Upper lobe of left lung (tissue), 6 donors: ENCODE measurements around the gene SNAPC5. TPM values are rescaled to one million over a fixed set of nuclear protein-coding genes. Genes with fewer than 3 reads are reported as not detected.
"Not testable (repeated sequence)": the region's sequence is repeated elsewhere in the genome, so short reads cannot be mapped to it uniquely, and the experiment has no call there.

ENCODE experiments used
- ATAC-seq, 2 donors: fragments of 200-7000 bp; cut with Tn5 transposase; one replicate each; pipeline ENCODE4 v1.9.1; 2022; ENCODE audit warnings: mild to moderate bottlenecking in 2 of 2, moderate library complexity in 2 of 2; ENCODE audit not compliant: low FRiP score in 2 of 2
- DNase-seq, 2 donors: peaks; one replicate each; pipeline ENCODE4 v3.0.0-alpha.2; 2019 to 2020
- H3K27ac ChIP-seq, 4 donors: fragments of 200-600 bp; sonication (generic); one replicate each; pipeline ENCODE4 v1.5.1; 2016 to 2019
- H3K27me3 ChIP-seq, 4 donors: fragments of 200-600 bp; sonication (generic); one replicate each; pipeline ENCODE4 v1.5.1; 2017 to 2019
- H3K36me3 ChIP-seq, 4 donors: fragments of 200-600 bp; sonication (generic); one replicate each; pipeline ENCODE4 v1.5.1; 2016 to 2019
- H3K4me1 ChIP-seq, 4 donors: fragments of 200-600 bp; sonication (generic); one replicate each; pipeline ENCODE4 v1.5.1; 2018 to 2019
- H3K4me3 ChIP-seq, 4 donors: fragments of 200-600 bp; sonication (generic); one replicate each; pipeline ENCODE4 v1.5.1; 2017 to 2019; ENCODE audit warnings: mild to moderate bottlenecking in 2 of 4, moderate library complexity in 1 of 4
- H3K9me3 ChIP-seq, 4 donors: fragments of 200-600 bp; sonication (generic); one replicate each; pipeline ENCODE4 v1.5.1; 2018 to 2019
- EP300 ChIP-seq, 4 donors: sonication (generic); formaldehyde crosslinking; IDR thresholded peaks; one replicate each; pipeline ENCODE4 v1.5.1; 2017; ENCODE audit warnings: antibody characterized with exemption in 4 of 4, control low read depth in 2 of 4
- POLR2A ChIP-seq, 4 donors: fragments of 450-650 bp; IDR thresholded peaks; one replicate each; pipeline ENCODE4 v1.5.1; 2016 to 2017; ENCODE audit warnings: antibody characterized with exemption in 4 of 4, mild to moderate bottlenecking in 2 of 4
- POLR2AphosphoS5 ChIP-seq, 2 donors: sonication (generic); formaldehyde crosslinking; IDR thresholded peaks; one replicate each; pipeline ENCODE4 v1.5.1; 2017; ENCODE audit warnings: antibody characterized with exemption in 2 of 2
- WGBS, 2 donors: methylation state at CpG; one replicate each; pipeline ENCODE4 v1.1.5; 2017 to 2018; 5-methylcytosine and 5-hydroxymethylcytosine counted together
- total RNA-seq, 6 donors: library from RNA; depleted of rRNA in 4 of 6; stranded (reverse); fragments of >200 nt in 4 of 6; gene quantifications; one replicate each; pipeline versions ENCODE4 v1.1.0 to v1.2.1, GENCODE V29; 2016 to 2021
- TF ChIP-seq, protein P1 (sequence below), 6 experiments: fragments of 450-650 bp in 4 of 6; fragments of 200-600 bp in 2 of 6; sonication (generic) in 2 of 6; IDR thresholded peaks; one replicate each; pipeline ENCODE4 v1.5.1; 2016 to 2019; ENCODE audit warnings: antibody characterized with exemption in 6 of 6
- donor health status: DM: no; HTN: no; CAD: no; lungs with moderate emphysema.
- donor health status: DM: no; HTN: yes; CAD: no; lungs with severe emphysema.

SNAPC5 gene
- total RNA-seq, 6 donors from 2014 or later: 19.0 to 35.1 (median 25.5) TPM

DNA sequence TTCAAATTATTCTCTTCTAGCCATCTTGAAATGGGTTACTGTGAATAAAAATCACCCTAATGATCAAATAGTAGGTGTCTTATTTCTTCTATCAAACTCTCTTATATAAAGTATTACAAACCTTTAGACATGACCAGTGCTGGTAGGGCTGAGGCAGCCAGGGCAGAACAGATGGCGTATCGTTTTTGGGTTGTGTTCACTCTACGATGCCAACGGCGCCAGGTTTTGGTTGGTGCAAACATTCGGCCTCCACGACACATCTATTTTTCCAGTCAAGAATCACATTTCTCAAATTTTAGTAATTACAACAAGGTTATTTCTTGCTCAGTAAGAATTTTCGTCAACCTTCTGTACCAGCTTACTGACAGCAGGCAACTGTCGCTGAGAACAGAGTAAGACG, 4.9 kb upstream of the SNAPC5 start:
- peaks cover 33 to 56% (median 47%) of the 10 kb centered on the region in 4 donors for H3K36me3 ChIP-seq
- no peak overlapping the region for H3K27ac ChIP-seq
- no peaks in the 10 kb centered on the region for H3K27me3 ChIP-seq
- WGBS, 2 donors: 79% methylated on average over 10 of the region's 10 CpGs
- DNase-seq: no peak
- peak overlapping the region in 1 of 4 donors; percentile 79 for H3K4me3 ChIP-seq
- TF ChIP-seq POLR2A (IDR thresholded peaks at IDR 0.05): no peak
- TF ChIP-seq EP300 (IDR thresholded peaks at IDR 0.05): no peak
- no peak for TF ChIP-seq POLR2AphosphoS5 (IDR thresholded peaks at IDR 0.05)
- TF ChIP-seq, protein P1, sequence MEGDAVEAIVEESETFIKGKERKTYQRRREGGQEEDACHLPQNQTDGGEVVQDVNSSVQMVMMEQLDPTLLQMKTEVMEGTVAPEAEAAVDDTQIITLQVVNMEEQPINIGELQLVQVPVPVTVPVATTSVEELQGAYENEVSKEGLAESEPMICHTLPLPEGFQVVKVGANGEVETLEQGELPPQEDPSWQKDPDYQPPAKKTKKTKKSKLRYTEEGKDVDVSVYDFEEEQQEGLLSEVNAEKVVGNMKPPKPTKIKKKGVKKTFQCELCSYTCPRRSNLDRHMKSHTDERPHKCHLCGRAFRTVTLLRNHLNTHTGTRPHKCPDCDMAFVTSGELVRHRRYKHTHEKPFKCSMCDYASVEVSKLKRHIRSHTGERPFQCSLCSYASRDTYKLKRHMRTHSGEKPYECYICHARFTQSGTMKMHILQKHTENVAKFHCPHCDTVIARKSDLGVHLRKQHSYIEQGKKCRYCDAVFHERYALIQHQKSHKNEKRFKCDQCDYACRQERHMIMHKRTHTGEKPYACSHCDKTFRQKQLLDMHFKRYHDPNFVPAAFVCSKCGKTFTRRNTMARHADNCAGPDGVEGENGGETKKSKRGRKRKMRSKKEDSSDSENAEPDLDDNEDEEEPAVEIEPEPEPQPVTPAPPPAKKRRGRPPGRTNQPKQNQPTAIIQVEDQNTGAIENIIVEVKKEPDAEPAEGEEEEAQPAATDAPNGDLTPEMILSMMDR (IDR thresholded peaks at IDR 0.05): no peak
- peaks cover 20 to 45% (median 24%) of the 10 kb centered on the region in 4 donors for H3K4me1 ChIP-seq
- H3K9me3 ChIP-seq: no peaks in the 10 kb centered on the region
- no peak for ATAC-seq

DNA sequence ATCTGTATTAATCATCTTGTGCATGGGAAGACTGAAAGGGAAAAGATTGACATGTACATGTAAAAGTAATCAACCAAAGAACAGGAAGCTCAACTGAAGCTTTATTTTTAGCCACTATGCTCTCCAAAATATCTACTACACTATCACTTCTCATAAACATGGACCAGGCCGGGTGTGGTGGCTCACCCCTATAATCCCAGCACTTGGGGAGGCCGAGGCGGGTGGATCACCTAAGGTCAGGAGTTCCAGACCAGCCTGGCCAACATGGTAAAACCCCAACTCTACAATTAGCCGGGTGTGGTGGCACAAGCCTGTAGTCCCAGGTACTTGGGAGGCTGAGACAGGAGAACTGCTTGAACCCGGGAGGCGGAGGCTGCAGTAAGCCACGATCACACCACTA, 2.8 kb upstream of the SNAPC5 start:
- not testable (repeated sequence) for ATAC-seq, H3K4me3 ChIP-seq, H3K9me3 ChIP-seq, H3K27me3 ChIP-seq, DNase-seq, H3K27ac ChIP-seq
- Histone ChIP-seq H3K36me3 (peaks cover 33 to 60% (median 48%) of the 10 kb centered on the region in 4 donors), H3K4me1 (peaks cover 24 to 52% (median 29%) of the 10 kb centered on the region in 4 donors)
- WGBS, 2 donors: 85 to 92% methylated on average over 7 of the region's 7 CpGs

DNA sequence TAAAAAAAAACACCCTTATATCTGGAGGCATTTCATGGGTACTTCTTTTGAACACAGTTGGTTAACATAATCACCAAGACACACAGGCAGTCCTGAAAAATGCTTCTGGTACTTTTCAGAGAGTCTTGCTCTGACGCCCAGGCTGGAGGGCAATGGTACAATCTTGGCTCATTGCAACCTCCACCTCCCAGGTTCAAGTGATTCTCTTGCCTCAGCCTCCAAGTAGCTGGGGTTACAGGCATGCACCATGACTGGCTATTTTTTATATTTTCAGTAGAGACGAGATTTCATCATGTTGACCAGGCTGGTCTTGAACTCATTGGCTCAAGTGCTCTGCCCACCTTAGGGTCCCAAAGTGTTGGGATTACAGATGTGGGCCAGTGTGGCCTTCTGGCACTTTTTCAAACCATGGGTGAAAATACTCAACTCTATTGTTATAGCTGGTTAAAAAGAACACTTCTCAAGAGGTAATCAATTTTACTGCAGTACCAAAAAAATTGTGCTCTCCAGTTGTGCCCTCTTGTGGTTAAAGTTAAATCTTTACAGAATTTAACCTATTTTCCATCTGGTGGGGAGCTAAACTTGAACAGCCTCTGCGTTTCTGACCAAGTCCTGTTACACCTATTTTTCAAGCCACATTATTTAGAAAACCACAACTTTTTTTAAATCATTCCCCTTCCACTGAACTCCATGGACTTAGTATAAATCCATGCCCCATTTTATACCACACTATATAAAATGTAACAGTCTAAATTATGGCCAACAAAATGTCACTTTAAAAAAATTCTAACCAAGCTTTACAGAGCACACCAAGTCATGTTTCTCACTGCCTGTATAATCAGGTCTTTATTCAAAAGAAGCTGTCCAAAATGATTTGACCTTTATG, 1.2 kb upstream of the SNAPC5 start:
- WGBS, 2 donors: 55 to 68% methylated on average over 3 of the region's 3 CpGs
- Histone ChIP-seq H3K27ac (peak overlapping the region in 3 of 4 donors; percentile 89 to 94 (median 92)), H3K4me3 (peak overlapping the region in 1 of 4 donors; percentile 96), H3K27me3 (no peaks in the 10 kb centered on the region), H3K36me3 (peaks cover 33 to 74% (median 58%) of the 10 kb centered on the region in 4 donors), H3K4me1 (peaks cover 22 to 58% (median 31%) of the 10 kb centered on the region in 4 donors), H3K9me3 (no peaks in the 10 kb centered on the region)
- ATAC-seq (no peak), DNase-seq (no peak)
- TF ChIP-seq, protein P1 (IDR thresholded peaks at IDR 0.05): peak in 3 of 6 experiments; percentile 4 to 25 (median 20)
- no peak for TF ChIP-seq POLR2A (IDR thresholded peaks at IDR 0.05)
- no peak for TF ChIP-seq POLR2AphosphoS5 (IDR thresholded peaks at IDR 0.05)

DNA sequence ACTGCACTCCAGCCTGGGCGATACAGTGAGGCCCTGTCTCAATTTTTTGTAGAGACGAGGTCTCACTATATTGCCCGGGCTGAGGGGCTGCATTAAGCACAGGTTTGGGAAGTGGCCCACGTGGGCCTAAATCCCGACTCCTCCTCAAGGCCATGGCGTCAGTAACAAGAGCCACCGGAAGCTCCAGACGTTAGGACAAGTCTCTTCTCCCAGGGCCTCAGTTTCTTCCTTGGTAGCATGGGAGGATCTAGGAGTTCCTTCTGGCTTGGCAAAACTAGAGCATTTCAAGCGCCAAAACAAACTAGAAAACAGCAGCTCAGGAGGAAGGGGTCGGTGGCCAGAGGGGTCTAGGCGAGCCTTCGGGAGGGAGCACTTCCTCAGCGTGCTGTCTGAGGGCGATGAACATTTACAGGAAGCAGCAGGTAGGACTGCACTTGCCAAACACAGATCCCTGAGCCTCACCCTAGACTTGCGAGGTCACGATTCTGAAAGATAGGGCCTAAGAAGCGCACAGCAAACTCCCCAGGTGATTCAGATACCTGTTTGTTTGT, 536 bp downstream of the SNAPC5 start:
- DNase-seq (peak in 1 of 2 donors; percentile 22), ATAC-seq (peak; percentile 30 to 37)
- Histone ChIP-seq H3K4me3 (peak overlapping the region; percentile 82 to 96 (median 91)), H3K4me1 (peaks cover 9 to 41% (median 20%) of the 10 kb centered on the region in 4 donors), H3K9me3 (no peaks in the 10 kb centered on the region), H3K36me3 (peaks cover 29 to 78% (median 53%) of the 10 kb centered on the region in 4 donors), H3K27ac (peak overlapping the region; percentile 89 to 96 (median 93)), H3K27me3 (no peaks in the 10 kb centered on the region)
- no peak for TF ChIP-seq POLR2A (IDR thresholded peaks at IDR 0.05)
- TF ChIP-seq POLR2AphosphoS5 (IDR thresholded peaks at IDR 0.05): no peak
- TF ChIP-seq, protein P1 (IDR thresholded peaks at IDR 0.05): no peak
- no peak for TF ChIP-seq EP300 (IDR thresholded peaks at IDR 0.05)
- 13 to 16% methylated on average over 17 of the region's 17 CpGs for WGBS, 2 donors

DNA sequence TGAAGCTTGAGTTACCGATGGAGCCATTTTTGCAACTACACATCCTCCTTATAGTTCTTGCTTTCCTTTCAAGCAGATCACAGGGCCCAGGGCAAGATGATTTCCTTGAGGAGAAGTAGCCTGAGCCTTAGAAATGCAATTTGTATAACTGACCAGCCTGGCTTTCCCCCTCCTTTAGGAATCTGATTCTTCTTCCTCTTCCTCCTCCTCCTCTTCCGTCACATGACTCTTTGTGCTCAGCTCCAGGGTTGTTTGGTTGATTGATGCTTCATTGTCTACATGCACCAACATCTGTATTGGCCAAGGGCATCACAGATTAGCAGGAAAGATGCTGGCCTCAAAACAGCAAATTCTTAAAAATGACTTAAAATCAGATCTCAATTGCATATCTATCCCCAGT, 3.3 kb downstream of the SNAPC5 start:
- Histone ChIP-seq H3K27ac (no peak overlapping the region), H3K4me3 (no peak overlapping the region), H3K36me3 (peaks cover 12 to 78% (median 42%) of the 10 kb centered on the region in 4 donors), H3K27me3 (no peaks in the 10 kb centered on the region), H3K4me1 (peaks cover 7 to 39% (median 20%) of the 10 kb centered on the region in 4 donors), H3K9me3 (no peaks in the 10 kb centered on the region)
- DNase-seq (no peak), ATAC-seq (no peak)
- WGBS, 2 donors: 66 to 78% methylated on average over 2 of the region's 2 CpGs
- TF ChIP-seq EP300 (IDR thresholded peaks at IDR 0.05): no peak
- TF ChIP-seq, protein P1 (IDR thresholded peaks at IDR 0.05): no peak
- no peak for TF ChIP-seq POLR2AphosphoS5 (IDR thresholded peaks at IDR 0.05)
